ENCODE data around the gene XG. TPM values are rescaled to one million over a fixed set of nuclear protein-coding genes. Genes with fewer than 3 reads are reported as not detected.
"Not testable (repeated sequence)": the region's sequence is repeated elsewhere in the genome, so short reads cannot be mapped to it uniquely, and the experiment has no call there.

The XG gene, protein sequence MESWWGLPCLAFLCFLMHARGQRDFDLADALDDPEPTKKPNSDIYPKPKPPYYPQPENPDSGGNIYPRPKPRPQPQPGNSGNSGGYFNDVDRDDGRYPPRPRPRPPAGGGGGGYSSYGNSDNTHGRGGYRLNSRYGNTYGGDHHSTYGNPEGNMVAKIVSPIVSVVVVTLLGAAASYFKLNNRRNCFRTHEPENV
- total RNA-seq, result 7.5 TPM

DNA sequence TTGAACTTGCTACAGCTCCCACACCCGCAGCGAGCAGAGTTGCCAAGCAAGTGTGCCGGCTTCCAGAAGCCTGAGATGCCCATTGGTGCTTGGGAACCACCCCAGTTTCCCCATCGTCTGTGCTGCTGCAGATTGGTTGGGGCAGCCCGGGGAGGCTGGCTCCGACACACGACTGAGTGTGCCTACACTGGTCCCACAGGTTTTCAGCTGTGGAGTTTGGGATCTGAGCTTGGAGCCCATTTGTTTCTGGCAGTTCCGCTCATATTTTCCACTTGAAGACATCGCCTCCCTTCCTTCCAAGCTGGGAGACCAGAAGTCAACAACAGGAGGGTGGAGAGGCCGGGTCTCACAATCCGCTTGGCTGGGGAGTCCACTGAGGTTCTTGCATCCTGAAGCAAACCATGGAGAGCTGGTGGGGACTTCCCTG, at the start of gene XG:
TSS of gene XG (plus strand) at position 167 of the 427 bp plus-strand sequence. CDS start at position 402, 235 bp downstream.
- not testable (repeated sequence) for DNase-seq

DNA sequence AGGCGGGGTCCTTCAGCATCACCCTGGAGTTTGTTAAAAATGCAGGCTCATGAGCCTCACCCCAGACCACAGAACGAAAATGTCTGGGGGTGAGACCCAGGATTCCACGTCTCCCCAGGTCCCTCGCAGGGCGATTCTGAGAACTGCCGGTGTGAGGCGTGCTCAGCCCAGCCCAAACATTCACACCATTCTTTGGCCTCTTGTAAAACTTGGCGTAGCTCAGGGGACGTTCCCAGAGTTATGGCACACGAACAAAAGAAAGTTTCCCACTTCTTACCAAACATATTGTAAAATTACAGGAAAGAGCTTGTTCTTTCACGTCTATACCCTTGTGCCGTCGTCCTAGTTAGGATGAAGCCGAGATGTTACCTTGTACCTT, 47.9 kb upstream of the XG start:
- DNase-seq, result no peak

DNA sequence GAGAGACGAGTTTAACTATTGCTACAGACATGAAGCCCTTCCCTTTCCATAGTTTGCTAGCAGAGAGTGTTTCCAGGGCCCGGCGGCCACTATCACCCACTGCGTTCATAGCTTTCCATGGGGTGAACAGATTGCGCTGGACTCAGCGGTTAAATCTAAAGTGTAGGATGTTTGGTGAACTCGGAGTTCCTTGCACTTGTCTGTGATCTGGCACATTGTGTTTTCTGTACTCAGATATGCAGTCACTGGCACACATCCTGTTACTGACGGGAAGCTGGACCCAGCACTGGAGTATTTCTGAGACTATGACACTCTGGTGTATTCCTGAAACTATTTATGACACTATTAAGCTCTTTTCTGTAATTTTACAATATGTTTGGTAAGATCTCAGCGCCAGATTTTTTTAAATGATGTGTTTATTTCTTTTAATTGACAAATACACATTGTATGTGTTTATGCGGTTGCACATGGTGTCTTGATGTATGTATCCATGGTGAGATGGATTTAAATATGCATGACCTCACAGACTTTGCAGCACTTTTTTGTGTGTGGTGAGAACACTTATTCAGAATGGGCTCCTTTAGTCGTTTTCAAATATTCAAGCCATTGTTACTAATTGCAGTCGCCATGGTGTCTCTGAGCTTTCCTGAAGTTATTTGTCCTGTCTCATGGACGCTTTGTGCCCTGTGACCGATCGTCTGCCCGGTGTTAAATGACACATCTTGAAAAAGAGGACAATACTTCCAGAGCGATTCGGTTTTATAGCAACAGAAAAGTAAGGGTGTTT, 46.6 kb upstream of the XG start:
- no peak for DNase-seq

- DNase-seq, result no peak
Observed at GRCh38 chrX:2707334-2707760, 44.5 kb upstream of the XG start.

DNA sequence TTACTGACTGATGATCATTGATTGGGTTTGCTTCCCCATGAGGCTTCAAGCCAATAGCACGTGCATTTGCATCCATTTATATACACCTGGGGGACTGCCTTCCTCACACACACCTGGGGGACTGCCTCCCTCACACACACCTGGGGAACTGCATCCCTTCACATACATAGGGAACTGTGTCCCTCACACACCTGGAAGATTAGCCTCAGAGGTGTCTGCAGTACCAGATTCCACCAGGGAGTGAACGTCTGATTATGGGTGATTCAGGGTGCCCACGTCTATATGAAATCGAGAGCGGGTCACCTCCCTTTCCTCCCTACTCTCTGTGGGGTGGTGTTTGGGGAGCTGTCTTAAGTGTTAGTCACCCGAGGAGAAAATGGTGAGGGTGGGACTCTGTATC, 43.8 kb upstream of the XG start:
- DNase-seq, result no peak

DNA sequence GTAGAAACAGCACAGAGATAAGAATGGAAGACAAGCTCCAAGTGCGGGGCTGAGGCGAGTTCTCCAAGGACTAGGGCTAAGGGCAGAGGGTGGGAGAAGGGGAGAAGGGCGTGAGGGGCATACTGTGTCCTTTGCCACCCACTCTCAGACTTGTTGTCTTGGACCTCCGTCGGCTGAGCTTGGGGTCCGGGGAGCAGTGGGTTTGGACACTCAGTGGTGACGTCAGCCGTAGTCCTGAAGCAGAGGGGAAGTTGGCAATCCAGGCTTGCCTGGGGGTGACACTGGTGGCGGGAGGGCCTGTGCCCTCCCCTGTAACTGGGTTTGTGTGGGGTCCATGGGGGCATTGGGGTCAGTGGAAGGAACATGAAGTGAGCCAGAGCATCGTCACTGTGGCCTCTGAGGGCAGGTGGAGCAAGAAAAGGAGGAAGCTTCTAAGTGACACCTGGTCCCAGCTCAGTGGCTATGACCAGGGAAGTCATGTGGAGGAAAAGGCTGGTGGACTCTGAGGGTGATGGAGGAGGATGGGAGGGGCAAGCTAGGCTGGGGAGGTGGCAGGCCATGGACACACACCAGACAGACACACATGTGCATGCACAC, 43.1 kb upstream of the XG start:
- DNase-seq, result no peak

DNA sequence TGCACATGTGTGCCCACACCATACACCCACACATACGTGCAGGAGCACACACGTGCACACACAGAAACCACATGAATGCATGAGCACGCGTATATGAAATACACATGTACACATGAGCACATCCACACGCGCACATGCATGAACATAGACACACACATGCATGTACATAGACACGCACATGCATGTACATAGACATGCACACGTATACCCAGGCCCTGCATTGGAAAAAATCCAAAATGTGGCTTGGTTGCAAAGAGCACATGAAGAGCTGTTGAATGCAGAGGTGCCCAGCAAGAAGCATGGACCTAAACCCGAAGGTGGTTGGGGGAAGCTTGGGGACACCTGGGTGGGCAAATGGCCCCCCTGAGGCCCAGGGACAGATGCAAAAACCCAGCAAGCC, 42.3 kb upstream of the XG start:
- DNase-seq, result no peak

DNA sequence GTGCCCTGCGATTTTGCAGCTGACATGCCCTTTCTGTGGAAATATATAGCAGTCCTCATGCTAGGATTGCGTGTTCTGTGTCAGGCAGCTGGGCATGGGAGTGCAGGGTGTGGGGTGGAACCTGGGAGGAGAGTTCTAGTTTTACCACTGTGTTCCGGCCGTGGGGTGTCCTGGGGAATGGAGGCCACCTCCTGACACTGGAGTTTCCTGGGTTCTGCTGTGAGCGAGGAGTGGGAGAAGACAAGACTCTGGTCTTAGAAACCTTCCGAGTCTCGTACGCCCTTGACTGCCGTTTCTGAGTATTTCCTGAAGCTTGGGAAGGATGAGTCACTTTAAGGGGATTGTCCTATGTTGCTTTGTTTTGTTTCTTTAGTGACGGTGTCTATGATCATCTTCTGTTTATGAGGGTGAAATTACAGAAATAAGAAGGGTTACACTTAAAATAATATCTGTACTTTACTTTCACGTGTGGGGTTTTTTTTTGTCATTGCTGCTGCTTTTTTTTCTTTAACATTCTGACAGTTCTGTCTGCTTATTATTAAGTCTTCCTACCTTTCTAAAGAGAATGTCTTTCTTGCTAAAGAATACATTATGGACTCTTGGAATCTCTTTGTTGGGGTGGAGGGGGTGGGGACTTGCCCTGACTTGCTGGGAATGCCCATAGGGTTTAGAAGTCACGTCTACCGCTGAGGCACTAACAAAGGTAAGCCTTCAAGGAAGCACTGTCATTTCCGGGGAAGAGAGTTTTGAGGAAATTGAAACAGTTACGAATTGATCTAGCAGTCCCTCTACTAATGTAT, 41.6 kb upstream of the XG start:
- DNase-seq, result no peak

DNA sequence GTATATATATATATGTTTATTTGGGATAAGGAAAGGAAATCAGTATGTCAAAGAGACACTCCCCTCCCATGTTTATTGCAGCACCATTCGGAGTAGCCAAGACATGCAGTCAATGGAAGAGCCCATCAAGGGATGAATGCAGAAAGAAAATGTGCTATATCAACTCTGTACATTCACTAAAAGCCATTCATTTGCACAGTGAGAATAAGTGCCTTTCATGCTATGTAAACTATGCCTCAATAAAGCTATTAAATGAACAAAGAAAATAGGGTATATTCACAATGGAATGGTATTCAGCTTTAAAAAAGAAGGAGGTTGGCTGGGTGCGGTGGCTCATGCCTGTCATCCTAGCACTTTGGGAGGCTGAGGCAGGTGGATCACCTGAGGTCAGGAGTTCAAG, 40.4 kb upstream of the XG start:
- no peak for DNase-seq

- DNase-seq, result no peak
Observed at GRCh38 chrX:2712428-2712827, 39.4 kb upstream of the XG start.

DNA sequence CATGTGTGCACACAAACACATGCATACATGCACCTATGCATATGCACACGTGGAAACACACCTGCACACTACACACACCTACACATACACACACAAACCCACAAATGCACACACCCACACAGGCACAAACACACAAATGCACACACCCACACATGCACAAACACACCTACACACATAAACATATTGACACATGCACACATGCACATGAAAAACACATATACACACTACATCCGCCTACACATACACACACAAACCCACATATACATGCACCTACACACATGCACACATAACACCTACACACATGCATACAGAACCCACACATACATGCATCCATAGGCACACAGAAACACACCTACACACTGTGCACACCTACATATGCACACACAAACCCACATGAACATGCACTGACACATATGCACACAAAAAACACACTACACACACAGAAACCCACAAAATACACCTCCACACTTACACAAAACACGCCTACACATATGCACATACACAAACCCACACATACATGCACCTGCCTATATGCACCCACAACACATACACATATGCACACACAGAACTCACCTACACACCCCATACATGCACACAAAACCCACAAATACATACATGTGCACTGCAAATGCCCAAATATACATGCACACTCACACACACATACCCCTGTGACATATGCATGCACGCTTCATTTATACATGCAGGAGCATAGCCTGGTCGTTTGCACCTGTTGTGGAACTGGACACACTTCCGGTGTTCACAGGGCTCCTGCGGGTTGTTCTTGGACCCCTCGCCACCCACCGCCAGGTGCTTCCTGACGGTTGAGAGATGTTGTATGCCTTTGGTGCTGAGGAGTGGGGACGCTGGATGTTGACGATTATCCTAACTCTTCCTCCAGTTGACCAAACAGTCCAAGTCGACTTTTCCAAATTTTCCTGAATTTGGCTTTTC, 38.7 kb upstream of the XG start:
- DNase-seq, result no peak

DNA sequence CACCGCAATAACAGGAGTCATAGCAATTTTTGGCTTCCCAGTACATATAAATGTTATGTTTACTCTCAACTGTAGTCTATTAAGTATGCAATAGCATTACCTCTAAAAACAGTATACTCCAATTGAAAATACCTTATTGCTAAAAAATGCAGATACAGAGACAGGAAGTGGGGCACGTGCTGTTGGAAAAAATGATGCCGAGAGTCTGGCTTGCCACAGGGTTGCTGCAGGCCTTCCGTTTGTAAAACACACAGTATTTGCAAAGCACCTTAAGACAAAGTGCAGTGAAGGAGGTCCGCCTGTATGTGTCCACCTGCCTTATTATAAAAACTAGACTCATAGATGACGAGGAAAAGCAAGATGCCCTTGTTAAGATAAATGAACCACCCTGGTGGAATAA, 37.3 kb upstream of the XG start:
- DNase-seq, result no peak

DNA sequence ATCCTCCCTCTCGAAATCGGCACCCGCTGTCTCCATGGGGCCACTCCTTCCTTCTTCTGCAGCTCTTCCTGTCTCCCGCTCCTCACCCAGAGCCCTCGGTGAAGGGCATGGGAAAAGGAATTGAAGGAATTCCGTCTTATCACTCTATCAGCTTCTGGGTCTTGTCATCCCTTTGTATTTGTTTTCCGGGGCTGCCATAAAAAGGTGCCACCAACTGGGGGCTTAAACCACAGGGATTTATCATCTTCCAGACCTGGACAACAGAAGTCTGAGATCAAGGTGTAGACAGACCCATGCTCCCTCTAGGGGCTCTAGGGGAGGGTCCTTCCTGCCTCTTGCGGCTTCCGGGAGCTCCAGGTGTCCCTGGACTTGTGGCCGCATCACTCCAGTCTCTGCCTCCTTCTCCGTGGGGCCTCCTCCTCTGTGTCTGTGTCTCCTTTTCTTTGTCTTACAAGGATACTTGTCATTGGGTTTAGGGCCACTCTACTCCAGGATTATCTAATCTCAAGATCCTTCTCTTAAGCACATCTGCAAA, 36.7 kb upstream of the XG start:
- DNase-seq, result no peak

- no peak for DNase-seq
Observed at GRCh38 chrX:2717312-2717711, 34.5 kb upstream of the XG start.

- no peak for DNase-seq
Observed at GRCh38 chrX:2718821-2719220, 33.0 kb upstream of the XG start.

- no peak for DNase-seq
Observed at GRCh38 chrX:2719774-2720447, 31.9 kb upstream of the XG start.

- DNase-seq, result no peak
Observed at GRCh38 chrX:2723286-2723879, 28.5 kb upstream of the XG start.

DNA sequence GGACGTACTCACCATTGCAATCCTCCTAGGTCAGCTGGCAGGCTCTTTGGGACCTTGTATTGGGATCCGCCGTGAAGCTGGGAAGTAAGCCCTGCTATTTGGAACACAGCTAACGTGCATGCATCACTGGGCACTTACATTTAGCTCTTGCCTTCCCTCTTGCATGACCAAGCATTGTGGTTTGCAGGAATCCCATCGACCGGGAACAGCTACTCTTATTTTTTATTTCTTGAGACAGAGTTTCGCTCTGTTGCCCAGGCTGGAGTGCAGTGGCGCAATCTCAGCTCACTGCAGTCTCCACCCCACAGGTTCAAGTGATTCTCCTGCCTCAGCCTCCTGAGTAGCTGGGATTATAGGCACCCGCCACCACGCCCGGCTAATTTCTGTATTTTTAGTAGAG, 24.6 kb upstream of the XG start:
- not testable (repeated sequence) for DNase-seq

GRCh38 chrX:2732076-2732475, 19.8 kb upstream of the XG start:
- no peak for DNase-seq

DNA sequence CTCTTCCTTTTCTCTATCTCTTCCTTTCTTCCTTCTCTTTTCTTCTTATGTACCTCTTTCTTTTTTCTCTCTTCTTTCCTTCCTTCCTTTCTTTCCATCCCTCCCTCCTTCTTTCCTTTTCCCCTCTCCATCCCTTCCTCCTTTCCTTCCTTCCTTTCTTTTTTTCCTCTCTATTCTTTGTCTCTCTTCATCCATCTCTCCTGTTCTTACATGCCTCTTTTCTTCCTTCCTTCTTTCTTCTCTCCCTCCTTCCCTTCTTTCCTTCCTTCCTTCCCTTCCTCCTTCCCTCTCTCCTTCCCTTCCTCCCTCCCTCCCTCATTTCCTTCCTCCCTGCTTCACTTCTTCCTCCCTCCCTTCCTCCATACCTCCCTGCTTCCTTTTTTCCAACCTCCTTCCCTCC, 19.2 kb upstream of the XG start:
- no peak for DNase-seq

Measured in skin of body (tissue), 2 donors.